GM18867 (cell line): ENCODE results near the gene DUSP8.

Experiments
- ATAC-seq: cut with Tn5 transposase; IDR thresholded peaks from one replicate; pipeline ENCODE4 v1.9.1; 2021; ENCODE audit warnings: mild to moderate bottlenecking, moderate library complexity; ENCODE audit not compliant: unreplicated experiment

Gene DUSP8

GRCh38 chr11:1566381-1567051 lies 5.6 kb downstream of the DUSP8 start:
- no peak for ATAC-seq

DNA sequence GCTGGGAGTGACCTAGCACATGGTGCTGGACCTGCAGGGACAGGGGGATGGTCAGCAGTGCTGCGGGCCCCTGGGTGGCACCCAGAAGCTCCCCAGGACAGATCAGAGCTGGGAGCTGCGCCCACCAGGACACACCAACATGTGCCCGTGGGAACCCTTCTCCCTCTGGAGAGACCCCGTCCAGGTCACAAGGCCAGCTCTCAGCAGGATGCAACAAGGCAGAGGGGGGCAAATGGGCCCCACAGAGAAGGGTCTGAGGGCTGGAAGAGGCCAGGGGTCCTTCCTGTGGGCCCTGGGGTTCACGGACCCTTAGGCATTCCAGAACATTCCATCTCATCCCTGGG lies 6.2 kb downstream of the DUSP8 start:
- ATAC-seq, result no peak

DNA sequence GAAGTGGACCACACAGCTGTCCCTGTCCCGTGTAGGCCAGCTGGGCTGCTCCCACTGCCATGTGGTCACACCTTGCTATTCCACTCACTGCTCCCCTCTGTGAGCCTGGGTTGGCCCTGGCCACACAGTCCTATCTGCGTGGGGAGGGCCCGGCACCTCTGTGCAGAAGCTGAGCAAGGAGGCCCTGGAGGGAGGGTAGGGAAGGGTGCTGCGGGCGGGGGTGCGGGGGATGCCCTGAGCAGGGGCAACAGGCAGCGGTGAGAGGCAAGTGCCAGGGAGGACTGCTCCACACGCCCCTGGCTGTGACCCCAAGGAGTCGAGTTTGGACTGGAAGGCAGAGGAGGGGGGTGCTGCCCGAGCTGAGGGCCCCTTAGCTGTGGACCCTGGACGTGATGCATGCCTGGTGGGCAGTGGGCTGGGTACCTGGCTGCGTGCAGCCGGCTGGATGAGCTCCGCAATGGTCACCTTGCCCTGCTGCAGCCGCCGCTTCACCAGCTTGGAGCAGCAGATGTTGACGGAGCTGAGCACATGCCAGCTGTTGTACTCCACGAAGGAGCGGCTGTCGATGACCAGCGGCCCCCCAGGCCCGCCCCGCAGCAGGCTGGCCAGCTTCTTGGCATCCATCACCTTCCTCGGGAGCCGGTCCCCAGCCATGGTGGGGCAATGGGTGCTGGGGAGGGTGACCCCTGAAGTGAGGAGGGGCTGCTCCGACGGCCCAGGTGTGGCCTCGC lies 6.7 kb downstream of the DUSP8 start:
- ATAC-seq, result no peak

GRCh38 chr11:1564535-1565172 lies 7.4 kb downstream of the DUSP8 start:
- ATAC-seq, result no peak

- no peak for ATAC-seq
These were observed 8.2 kb downstream of the DUSP8 start for GRCh38 chr11:1563697-1564534.

GRCh38 chr11:1563149-1563638 lies 8.9 kb downstream of the DUSP8 start:
- no peak for ATAC-seq

DNA sequence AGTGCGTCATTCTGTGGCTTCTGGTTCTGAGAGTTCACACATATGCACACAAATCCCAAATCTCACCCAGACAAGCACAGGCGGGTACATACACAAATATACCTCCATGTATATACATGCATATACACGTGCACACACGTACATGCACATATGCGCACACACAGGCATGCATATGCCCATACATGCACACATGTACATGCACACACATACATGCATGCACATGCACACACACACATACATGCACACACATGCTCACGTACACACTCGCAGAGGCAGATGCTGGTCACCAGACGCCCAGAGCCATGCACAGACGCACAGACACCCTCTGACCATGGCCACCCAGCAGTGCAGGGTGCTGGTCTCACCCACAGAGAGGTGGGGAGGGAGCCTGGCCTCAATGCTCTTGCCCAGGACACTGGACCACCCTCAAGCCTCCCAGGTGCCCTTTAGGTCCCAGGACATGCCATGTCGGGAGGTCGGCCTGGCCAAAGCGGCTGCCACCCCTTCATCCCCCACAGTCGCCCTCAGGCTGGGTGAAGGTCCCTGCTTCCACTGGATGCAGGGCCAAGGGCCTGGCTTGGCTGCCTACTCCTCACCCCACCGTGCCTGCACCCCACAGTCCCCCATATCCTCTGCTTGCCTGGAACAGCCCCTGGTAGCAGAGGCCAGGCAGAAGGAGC lies 9.5 kb downstream of the DUSP8 start:
- no peak for ATAC-seq

- no peak for ATAC-seq
These were observed 10.1 kb downstream of the DUSP8 start for GRCh38 chr11:1561955-1562354.

DNA sequence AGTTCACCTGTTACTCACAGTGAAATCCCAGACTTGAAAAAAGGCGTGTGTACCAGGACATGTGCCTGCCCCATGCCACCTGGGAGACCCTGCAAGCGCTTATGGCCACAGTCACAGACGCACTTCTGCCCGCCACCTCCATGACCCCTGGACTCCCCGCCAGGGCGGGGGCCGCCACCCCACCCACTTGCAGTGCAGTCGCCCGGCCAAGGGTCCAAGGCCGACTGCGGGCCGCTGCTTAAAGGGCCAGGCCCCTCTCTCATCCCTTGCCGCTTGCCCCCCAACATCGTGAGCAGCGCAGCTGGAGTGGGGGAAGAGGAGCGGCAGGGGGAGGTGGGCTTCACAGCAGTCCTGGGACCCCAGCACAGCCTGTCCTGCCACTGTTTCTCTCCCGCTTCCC lies 10.8 kb downstream of the DUSP8 start:
- no peak for ATAC-seq

DNA sequence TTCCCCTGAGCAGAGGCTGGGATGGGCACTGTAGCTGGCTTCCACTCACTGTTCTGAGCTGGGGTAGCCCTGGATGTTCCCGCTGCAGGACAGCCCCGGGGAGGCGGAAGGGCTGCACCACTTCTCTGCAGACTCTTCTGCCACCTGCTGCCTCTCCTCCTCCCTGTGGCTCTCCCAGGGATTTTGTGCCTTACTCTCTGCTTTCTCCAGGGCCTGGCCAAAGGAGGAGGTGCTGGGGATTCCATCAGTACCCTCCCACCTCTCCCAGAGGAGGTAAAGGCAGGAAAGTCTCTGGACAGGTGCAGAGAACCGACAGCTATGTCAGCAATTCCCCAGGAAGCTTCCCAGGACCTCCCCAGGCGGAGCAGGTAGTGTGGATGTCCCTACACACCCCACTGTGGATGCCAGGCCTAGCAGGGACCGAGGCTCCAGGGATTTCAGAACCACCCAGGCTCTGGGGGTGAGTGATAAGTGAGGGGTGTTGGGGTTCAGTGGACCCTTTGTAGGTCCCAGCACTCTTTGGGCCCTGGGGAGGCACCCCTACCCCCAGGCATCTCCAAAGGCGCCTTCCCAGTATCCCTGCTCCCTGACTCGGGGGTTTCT lies 11.3 kb downstream of the DUSP8 start:
- ATAC-seq, result no peak

GRCh38 chr11:1560002-1560648 lies 11.9 kb downstream of the DUSP8 start:
- no peak for ATAC-seq

DNA sequence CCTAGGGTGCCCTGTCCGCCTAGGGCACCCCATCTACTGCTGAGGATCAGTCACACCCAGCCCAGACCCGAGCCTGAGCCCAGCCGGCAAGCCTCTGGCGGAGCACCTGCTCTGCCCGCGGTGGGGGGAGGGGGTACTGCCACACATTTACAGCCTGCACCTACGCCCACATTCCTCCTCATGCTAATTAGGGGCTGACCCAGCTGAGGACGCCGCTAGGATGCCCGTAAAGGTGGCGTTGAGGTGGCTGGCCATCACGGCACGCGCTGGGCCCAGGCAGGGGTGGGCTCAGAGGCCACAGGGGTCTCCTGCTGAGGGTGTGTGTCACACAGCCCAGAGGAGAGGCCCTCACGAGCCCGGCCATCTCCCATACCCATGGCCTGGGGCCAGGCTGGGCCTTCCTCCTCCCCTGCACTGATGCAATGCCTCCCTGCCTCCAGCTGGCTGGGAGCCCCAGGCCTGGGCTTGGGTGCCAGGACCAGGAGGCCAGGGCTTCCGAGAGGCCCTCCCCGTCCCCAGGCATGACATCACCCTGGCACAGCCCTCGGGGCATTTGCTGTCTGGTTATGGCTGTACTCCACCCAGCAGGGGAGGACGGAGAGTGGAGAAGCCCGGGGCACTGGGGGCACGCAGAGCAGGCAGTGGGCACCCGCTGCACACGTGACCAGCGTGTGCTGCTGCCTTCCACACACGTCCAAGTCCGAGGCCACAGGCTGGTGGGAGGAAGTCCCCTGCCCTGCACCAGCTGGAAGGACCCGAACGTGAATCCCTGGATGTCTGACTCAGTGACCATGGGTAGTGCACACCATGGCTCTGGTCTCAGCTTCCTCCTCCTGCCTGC lies 12.7 kb downstream of the DUSP8 start:
- ATAC-seq, result no peak

GRCh38 chr11:1558775-1559110 lies 13.3 kb downstream of the DUSP8 start:
- ATAC-seq, result no peak

- no peak for ATAC-seq
These were observed 13.9 kb downstream of the DUSP8 start for GRCh38 chr11:1557904-1558774.

- ATAC-seq, result no peak
These were observed 14.8 kb downstream of the DUSP8 start for GRCh38 chr11:1557051-1557884.

DNA sequence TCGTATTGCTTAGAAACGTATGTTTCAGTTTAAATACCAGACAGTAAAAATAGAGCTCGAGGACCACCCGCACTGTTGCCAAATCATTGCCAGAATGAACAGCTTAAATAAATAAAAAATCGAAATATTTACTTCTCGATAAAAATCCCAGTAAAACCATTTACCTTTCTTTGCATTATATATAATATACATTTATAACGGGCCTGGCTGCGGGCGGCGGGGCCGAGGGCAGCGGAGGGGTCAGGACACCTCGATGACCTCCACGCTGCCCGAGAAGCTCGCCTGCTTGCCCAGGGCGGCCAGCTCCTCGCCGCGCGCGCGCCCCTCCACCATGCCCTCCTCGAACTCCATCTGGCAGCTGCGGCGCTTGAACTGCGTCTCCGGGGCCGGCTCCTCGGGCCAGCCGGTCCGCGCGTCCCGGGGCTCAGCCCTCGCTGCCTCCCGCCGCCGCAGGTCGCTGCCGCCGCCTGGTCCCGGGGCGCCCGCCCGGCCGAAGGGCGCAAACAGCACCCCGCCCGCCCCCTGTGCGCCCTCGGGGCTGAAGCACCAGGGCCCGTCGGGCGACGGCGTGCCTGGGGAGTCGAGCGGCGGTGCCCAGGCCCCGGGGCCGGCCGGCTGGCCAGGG lies 15.7 kb downstream of the DUSP8 start:
- no peak for ATAC-seq

DNA sequence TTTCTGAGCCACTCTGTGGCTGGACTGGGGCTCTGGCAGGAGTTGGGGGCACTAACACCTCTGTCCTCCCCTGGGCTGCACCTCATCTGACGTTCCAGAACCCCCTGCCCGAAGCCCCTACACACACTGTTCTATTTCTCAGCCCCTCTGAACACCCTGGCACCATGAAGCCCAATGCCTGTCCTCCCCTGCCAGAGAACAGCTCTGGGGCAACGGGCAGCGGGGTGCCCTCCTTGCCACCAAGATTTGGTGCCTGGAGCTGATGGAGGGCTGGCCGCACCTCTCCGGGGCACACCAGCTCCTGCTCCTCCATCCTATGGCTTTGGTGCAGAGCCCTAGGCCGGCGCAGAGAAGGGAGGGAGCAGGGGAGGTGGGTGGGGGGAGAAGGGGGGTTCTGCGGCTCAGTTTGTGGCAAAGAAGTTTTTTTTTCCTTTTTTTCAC lies 16.3 kb downstream of the DUSP8 start:
- no peak for ATAC-seq
